22Rv1 (cell line): ENCODE data around the gene DHX38.

ENCODE experiments used
- ZFX ChIP-seq: fragments of 450-650 bp; IDR thresholded peaks from 2 replicates; pipeline ENCODE4 v1.6.1; 2017; ENCODE audit warnings: antibody characterized with exemption, borderline replicate concordance
- TF ChIP-seq, protein P1 (sequence below): fragments of 450-650 bp; IDR thresholded peaks from 2 replicates; pipeline ENCODE4 v1.5.1; 2017; ENCODE audit warnings: mild to moderate bottlenecking

DNA sequence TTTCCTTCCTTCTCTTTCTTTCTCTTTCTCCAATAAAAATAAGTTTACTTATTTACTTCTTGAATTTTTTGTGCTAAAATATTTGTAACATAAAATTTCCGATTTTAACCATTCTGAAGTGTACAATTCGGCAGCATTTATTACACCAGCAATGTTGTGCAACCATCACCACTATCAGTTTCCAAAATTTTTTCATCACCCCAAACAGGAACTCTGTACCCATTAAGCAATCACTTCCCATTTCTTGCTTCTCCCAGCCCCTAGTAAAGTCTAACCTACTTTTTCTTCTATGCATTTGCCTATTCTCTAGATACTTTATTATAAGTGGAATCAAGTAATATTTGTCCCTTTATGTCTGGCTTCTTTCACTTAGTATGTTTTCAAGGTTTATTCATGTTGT, 41.8 kb upstream of the DHX38 start:
- TF ChIP-seq, protein P1, sequence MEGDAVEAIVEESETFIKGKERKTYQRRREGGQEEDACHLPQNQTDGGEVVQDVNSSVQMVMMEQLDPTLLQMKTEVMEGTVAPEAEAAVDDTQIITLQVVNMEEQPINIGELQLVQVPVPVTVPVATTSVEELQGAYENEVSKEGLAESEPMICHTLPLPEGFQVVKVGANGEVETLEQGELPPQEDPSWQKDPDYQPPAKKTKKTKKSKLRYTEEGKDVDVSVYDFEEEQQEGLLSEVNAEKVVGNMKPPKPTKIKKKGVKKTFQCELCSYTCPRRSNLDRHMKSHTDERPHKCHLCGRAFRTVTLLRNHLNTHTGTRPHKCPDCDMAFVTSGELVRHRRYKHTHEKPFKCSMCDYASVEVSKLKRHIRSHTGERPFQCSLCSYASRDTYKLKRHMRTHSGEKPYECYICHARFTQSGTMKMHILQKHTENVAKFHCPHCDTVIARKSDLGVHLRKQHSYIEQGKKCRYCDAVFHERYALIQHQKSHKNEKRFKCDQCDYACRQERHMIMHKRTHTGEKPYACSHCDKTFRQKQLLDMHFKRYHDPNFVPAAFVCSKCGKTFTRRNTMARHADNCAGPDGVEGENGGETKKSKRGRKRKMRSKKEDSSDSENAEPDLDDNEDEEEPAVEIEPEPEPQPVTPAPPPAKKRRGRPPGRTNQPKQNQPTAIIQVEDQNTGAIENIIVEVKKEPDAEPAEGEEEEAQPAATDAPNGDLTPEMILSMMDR = no peak
- no peak for TF ChIP-seq ZFX
